Stimulated activated CD8-positive, alpha-beta memory T cell treated with anti-CD3 and anti-CD28 coated beads, Interleukin-4, amount 100 ng/mL, for 48 hours (primary cell): ENCODE results near the gene AFF2.

ENCODE experiments used
- DNase-seq: peaks from one replicate; pipeline ENCODE4 v3.0.0-alpha.2; 2020

The AFF2 gene

GRCh38 chrX:149036086-149036485 is 535.7 kb downstream of the AFF2 start:
- DNase-seq, result no peak

DNA sequence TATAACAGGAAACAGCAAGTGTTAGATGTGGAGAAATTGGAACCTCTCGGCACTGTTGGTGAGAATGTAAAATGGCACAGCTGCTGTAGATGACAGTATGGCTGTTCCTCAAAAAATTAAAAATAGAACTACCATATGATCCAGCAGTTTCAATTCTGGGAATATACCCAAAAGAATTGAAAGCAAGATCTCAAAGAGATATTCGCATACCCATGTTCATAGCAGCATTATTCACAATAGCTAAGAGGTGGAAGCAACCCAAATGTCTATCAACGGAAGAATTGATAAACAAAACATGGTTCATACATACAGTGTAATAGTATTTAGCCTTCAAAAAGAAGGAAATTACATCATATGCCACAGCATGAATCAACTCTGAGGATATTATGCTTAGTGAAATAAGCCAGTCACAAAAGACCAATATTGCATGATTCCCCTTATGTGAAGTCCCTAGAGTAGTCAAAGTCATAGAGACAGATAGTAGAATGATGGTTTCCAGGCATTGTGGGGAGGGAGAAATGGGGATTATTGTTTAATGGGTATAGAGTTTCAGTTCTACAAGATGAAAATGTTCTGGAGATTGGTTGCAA is 537.0 kb downstream of the AFF2 start:
- no peak for DNase-seq

DNA sequence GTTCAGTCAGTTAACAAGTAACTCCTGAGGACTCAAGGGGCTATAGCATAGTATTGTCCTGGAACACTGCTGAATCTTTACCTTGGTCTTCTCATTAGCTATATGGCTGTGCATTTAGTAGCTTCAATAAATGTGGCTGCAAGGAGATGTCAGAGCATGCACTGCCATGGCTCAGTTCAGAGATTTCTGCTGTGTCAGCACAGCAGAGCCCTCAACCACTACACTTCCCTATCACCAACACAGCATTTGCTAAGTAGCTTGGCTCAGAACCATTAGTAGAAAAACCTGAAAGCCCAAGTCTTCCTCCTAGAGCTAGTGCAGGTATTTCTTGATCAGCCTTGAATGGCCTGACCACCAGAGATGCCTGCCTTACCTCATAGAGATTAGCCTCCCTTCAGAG is 538.6 kb downstream of the AFF2 start:
- no peak for DNase-seq

DNA sequence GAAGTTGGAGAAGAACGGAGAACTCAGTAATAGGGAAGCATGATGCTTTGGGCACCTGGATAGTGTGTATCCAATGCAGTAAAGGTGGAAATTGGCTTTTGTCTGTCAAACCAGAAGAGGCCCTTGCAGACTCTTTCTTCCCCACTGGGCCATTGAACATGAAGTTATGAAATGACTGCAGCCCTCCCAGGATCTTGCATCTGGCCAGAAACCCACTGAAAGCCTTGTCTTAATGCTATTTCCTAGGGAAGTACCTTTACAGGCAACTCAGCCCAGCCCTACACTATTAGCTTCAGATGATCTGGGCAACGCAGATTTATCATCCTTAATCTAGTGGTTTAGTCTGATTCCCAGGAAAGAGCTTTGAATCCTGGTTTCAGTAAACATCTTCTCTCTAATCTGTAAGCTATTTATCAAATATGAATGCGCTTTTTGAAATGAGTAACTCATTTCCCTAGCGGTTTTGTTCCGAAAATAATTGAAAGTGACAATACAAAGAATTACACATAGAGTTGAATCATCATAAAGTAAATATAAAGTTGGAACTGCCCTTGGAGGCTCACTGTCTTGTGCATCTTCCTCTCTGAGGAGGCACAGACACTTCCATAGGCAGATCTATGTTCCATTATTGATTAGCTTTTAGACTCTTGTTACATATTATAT is 540.6 kb downstream of the AFF2 start:
- DNase-seq, result no peak

DNA sequence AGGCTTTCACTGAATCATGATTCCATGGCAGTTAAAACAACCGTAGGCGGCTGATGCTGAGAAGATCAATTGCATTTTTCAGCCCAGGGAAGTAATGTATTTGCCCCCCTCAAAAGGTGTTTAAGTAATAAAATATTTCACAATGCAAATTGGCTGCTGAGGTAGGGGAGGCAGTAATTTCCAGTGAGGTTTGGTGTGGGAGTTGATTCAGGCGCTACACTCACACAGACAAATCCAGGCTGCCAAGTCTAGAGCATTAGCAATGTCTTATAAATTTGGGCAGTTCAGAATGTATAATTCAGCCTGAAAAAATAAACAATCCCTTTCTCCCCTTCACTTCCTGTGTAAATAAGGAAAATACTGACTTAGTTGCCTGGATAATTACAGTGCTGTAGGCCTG is 543.0 kb downstream of the AFF2 start:
- DNase-seq, result no peak

DNA sequence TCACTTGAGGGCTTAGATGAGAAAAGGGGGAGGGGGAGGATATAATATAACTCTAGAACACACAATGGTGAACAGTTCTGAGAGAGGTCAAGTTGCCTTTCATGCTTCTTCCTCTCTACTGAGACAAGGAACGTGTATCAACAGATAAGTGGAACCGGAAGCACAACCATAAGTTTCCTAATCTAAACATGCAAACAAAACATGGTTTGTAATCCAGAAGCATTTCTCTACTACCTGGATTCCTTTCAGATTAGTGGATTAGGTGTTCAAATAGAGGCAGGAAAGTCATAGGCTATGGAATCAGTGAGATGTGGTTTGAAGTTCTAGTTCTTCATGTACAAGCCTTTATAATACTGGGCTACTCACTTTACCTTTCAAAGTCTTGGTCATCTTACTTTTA is 544.1 kb downstream of the AFF2 start:
- DNase-seq, result no peak

GRCh38 chrX:149045645-149046210 is 545.3 kb downstream of the AFF2 start:
- DNase-seq, result no peak
